HG03442 (cell line): ENCODE measurements around the gene ATP1B4.

Source experiments
- ATAC-seq: cut with Tn5 transposase; IDR thresholded peaks from one replicate; pipeline ENCODE4 v1.9.1; 2021; ENCODE audit warnings: mild to moderate bottlenecking, moderate library complexity; ENCODE audit not compliant: unreplicated experiment

ATP1B4 gene

DNA sequence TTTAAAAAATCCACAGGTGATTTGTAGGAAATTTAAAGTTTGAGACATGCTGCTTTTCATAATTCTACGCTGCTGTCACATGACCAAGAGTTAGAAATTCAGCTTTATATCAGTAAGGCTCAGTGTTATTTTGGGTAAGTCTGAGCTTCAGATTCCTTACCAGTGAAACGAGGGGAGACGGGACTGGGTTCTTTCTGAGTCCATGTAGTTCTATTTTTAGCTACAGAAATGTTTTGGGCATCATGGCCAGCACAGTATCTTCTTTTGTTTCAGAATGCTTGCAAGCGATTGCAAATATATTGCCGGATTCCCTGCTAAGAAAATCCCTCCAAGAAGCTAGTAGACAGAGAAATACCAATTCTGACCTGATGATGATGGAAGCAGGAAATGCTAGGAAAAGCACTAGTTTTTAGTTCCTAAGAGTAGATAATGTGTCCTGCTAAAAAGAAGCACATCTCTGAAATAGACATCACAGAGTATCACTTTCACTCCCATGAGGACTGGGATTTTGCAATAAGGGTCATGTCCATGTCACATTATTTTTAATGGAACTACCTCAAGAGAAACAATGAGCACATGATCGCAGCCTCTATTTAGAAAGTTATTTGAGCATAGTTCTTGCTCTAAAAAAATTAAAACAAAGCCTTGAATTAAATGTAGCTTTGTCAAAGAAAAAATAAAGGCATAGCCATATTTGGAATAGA, 10.9 kb downstream of the ATP1B4 start:
- no peak for ATAC-seq

- ATAC-seq, result no peak
Measured at GRCh38 chrX:120377179-120377578, 15.3 kb downstream of the ATP1B4 start.

DNA sequence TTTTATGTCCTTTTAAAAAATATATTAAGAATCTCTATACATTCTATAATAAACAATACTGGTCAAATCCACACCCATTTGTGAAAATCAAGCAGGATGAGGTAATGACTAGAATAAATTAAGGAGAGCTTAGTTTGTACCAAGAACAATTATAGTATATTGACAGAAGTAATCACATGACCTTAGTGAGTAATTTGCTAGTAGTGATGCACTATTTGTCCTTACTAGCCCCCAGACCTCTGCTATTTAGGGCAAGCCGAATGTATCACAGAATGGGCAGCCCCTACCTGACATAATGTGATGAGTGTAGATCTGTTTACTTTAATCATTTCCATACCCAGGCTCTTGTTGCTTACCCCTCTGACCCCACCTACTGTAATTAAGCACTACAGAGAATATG, 15.8 kb downstream of the ATP1B4 start:
- no peak for ATAC-seq

GRCh38 chrX:120378570-120378969, 16.7 kb downstream of the ATP1B4 start:
- ATAC-seq, result no peak

GRCh38 chrX:120379937-120380681, 18.2 kb downstream of the ATP1B4 start:
- no peak for ATAC-seq

DNA sequence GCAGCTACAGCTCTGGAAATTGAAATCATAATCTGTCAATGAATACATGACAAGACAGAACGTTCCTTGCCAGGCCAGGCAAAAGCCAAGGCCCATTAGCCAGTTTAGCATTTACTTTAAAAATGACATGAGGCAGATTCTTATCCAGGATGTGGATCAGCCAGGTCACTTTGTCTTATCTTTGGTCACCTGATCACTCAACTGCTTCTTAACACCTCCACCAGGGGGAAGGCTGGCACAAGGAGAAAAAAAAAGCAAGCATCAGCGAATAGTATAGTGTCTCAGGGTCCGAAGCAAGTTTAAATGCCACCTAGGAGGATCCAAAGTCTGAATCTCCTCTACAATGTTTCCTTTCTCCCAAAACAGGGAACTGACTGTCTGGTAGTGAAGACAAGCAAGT, 18.8 kb downstream of the ATP1B4 start:
- ATAC-seq, result no peak

- ATAC-seq, result no peak
Measured at GRCh38 chrX:120401301-120401700, 39.4 kb downstream of the ATP1B4 start.

GRCh38 chrX:120402369-120402768, 40.5 kb downstream of the ATP1B4 start:
- no peak for ATAC-seq

DNA sequence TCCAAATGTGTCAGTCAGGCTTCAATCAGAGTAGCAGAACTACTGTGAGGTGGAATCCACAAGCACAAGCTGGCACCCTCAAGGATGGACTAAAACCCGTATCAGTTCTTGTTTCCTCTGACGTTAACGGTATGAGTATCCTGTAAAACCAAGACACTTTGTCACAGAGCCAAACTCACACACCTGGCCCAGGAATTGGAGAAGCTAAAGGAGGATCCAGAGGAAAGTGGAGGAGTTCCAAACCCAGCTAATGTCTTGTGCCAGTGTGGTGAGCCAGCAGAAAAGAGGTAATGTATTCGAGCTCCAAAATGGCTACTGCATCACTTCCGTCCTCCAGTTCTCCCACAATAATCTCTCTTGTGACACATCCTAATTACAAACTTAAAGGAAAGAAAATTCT, 44.7 kb downstream of the ATP1B4 start:
- ATAC-seq, result no peak

DNA sequence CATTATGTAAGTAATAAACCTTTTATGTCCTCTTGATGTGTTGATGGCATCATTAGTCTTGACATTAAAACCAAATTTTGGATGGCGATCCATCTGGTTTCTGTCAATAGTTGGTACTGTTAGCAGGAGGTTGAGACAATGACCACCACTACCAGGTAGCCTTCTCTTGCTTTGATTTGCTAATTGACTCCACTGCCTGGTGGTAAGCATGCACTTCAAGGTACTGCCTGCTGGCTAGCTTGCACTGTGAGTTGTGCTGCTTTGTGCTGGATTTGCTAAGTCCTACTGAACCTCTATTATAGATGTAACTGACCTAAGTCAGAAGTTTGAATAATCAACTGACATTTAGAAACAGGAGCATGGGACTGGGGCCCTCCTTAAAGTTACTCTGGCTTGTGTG, 46.3 kb downstream of the ATP1B4 start:
- no peak for ATAC-seq

DNA sequence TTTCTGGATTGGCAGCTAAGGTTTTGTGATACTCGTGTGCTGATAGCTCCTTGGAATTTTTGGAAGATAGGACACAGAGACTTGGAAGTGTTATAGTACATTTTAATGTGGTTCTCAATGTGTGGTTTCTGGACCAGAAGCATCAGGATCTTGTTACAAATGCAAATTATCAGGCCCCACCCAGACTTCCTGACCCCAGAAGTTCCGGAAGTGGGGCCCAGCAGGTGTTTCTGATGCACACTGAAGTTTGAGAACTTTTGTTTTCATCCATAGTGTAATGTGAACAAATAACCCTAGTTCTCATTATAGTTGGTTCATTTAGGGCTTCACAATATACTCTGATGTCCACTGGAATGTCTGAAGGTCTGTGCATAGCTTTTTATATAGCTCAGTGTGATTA, 57.6 kb downstream of the ATP1B4 start:
- no peak for ATAC-seq

DNA sequence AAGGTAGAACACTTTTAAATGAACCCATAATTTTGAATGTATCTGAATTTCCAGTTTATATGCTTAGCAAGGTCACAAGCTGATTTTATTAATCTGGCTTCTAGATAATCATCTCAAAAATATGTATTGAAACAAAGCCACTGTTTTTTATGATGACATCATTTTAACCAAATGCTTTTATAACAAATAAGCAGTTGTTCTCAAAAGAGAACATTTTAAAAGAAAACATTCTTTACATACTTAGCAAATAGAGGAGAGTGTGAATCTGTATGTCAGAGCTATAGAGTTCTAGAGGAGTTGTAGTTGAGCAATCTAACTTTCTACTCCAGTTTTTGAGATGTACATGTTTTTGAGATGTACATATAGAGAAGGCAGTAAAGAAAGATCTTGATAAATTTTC, 64.7 kb downstream of the ATP1B4 start:
- no peak for ATAC-seq

- ATAC-seq, result no peak
Measured at GRCh38 chrX:120428309-120428708, 66.4 kb downstream of the ATP1B4 start.

DNA sequence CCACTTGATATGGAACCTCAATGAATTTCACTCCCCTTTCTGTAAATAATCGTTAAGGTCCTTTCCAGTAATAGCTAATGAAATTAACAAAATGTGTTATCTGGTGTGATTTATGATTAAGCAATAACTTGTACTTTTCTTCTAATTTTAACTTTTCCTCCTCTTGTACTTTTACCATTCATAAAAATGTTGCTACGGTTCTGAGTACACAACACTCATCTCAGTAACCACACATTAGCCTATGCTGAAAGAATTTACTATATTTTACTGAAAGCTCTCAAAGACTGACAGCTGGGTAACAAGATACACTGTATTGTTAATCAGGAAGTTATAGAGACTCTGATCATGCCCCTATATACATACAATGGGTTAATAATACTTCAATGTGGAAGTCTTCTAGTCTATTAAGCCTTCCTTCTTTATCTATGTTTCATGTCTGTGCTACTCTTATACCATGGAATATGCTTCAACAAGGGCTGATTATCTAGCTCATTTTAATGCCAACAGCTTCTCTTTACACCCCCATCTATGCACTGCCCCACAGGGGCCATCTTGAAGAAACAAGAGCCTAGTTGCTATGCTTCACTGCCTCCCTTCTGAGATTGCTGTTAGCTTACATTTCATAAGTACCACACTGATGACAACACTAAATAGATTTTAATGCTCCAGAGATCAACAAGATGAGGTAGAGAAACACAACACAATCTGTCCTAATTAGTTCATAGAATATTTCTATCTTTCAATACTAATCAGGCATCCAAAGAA, 68.1 kb downstream of the ATP1B4 start:
- ATAC-seq, result no peak
